ENCODE measurements around the gene MUC3A.

The MUC3A gene

GRCh38 chr7:100947792-100948191 is 1.5 kb upstream of the MUC3A start:
- no peak for DNase-seq

GRCh38 chr7:100949933-100950443 is 654 bp downstream of the MUC3A start:
- no peak for DNase-seq

GRCh38 chr7:100951172-100951571 is 1.8 kb downstream of the MUC3A start:
- DNase-seq = no peak

GRCh38 chr7:100951888-100952560 is 2.7 kb downstream of the MUC3A start:
- no peak for DNase-seq

- no peak for DNase-seq
Observed at GRCh38 chr7:100952641-100953040, 3.3 kb downstream of the MUC3A start.

- no peak for DNase-seq
Observed at GRCh38 chr7:100957832-100958421, 8.6 kb downstream of the MUC3A start.

GRCh38 chr7:100959894-100960293 is 10.6 kb downstream of the MUC3A start:
- no peak for DNase-seq

GRCh38 chr7:100962537-100962936 is 13.2 kb downstream of the MUC3A start:
- DNase-seq = no peak

GRCh38 chr7:100963386-100963785 is 14.1 kb downstream of the MUC3A start:
- no peak for DNase-seq

- no peak for DNase-seq
Observed at GRCh38 chr7:100963874-100964273, 14.5 kb downstream of the MUC3A start.

- no peak for DNase-seq
Observed at GRCh38 chr7:100964630-100965029, 15.3 kb downstream of the MUC3A start.

- no peak for DNase-seq
Observed at GRCh38 chr7:100965045-100965722, 15.8 kb downstream of the MUC3A start.

- DNase-seq = peak; percentile 69
Observed at GRCh38 chr7:100965723-100966541, 16.6 kb downstream of the MUC3A start.

- no peak for DNase-seq
Observed at GRCh38 chr7:100966542-100967291, 17.4 kb downstream of the MUC3A start.

GRCh38 chr7:100967292-100967863 is 18.0 kb downstream of the MUC3A start:
- no peak for DNase-seq

GRCh38 chr7:100968031-100968430 is 18.7 kb downstream of the MUC3A start:
- no peak for DNase-seq

- no peak for DNase-seq
Observed at GRCh38 chr7:100968650-100969049, 19.3 kb downstream of the MUC3A start.

- no peak for DNase-seq
Observed at GRCh38 chr7:100969066-100969615, 19.8 kb downstream of the MUC3A start, which contains the start of gene MUC12. Gene MUC12 (plus strand): TSS chr7:100969565. CDS start chr7:100969623, 58 bp downstream.

- no peak for DNase-seq
Observed at GRCh38 chr7:100971111-100972001, 22.0 kb downstream of the MUC3A start.

GRCh38 chr7:100972002-100972347 is 22.6 kb downstream of the MUC3A start:
- DNase-seq = no peak

- no peak for DNase-seq
Observed at GRCh38 chr7:100974021-100974420, 24.7 kb downstream of the MUC3A start.

All from CD4-positive, alpha-beta T cell treated with Interleukin-10 for 1 hour (primary cell).